HG03064 (cell line): ENCODE results near the gene CCDC69.
"Not testable (repeated sequence)": the region's sequence is repeated elsewhere in the genome, so short reads cannot be mapped to it uniquely, and the experiment has no call there.

Source experiments
- ATAC-seq: cut with Tn5 transposase; IDR thresholded peaks from one replicate; pipeline ENCODE4 v1.9.1; 2021; ENCODE audit warnings: low read depth; ENCODE audit not compliant: unreplicated experiment

The CCDC69 gene

GRCh38 chr5:151197291-151197600 lies 26.6 kb downstream of the CCDC69 start:
- not testable (repeated sequence) for ATAC-seq

- peak; percentile 88 for ATAC-seq
Measured at GRCh38 chr5:151196556-151197290, 27.2 kb downstream of the CCDC69 start.

GRCh38 chr5:151195622-151196021 lies 28.3 kb downstream of the CCDC69 start:
- ATAC-seq = no peak

- ATAC-seq = no peak
Measured at GRCh38 chr5:151192626-151193025, 31.3 kb downstream of the CCDC69 start.

GRCh38 chr5:151191661-151192060 lies 32.2 kb downstream of the CCDC69 start:
- no peak for ATAC-seq

- no peak for ATAC-seq
Measured at GRCh38 chr5:151189151-151189550, 34.7 kb downstream of the CCDC69 start.

GRCh38 chr5:151186538-151186937 lies 37.4 kb downstream of the CCDC69 start:
- no peak for ATAC-seq

- no peak for ATAC-seq
Measured at GRCh38 chr5:151186052-151186451, 37.8 kb downstream of the CCDC69 start.

GRCh38 chr5:151184316-151185042 lies 39.4 kb downstream of the CCDC69 start:
- ATAC-seq = no peak

- no peak for ATAC-seq
Measured at GRCh38 chr5:151183456-151184245, 40.2 kb downstream of the CCDC69 start.

GRCh38 chr5:151182976-151183375 lies 40.9 kb downstream of the CCDC69 start:
- ATAC-seq = no peak

- no peak for ATAC-seq
Measured at GRCh38 chr5:151182524-151182900, 41.4 kb downstream of the CCDC69 start.

GRCh38 chr5:151181818-151182523 lies 41.9 kb downstream of the CCDC69 start:
- no peak for ATAC-seq

- no peak for ATAC-seq
Measured at GRCh38 chr5:151180291-151180690, 43.6 kb downstream of the CCDC69 start.

GRCh38 chr5:151179489-151179840 lies 44.4 kb downstream of the CCDC69 start:
- ATAC-seq = no peak

GRCh38 chr5:151178777-151179488 lies 45.0 kb downstream of the CCDC69 start:
- no peak for ATAC-seq

- ATAC-seq = no peak
Measured at GRCh38 chr5:151178372-151178771, 45.5 kb downstream of the CCDC69 start.

GRCh38 chr5:151176268-151176667 lies 47.6 kb downstream of the CCDC69 start:
- ATAC-seq = not testable (repeated sequence)

GRCh38 chr5:151174612-151175101 lies 49.2 kb downstream of the CCDC69 start:
- ATAC-seq = no peak
